A375 (cell line): ENCODE measurements around the gene RPS14. TPM values are rescaled to one million over a fixed set of nuclear protein-coding genes. Genes with fewer than 3 reads are reported as not detected.

ENCODE experiments used
- total RNA-seq: library from RNA; depleted of rRNA; stranded (reverse); fragments of >200 nt; shearing (Covaris generic); gene quantifications from 2 replicates; pipeline ENCODE4 v1.2.3, GENCODE V29; 2014; rRNA removed

Gene RPS14
- 3,988 and 4,239 TPM in 2 replicates for total RNA-seq

DNA sequence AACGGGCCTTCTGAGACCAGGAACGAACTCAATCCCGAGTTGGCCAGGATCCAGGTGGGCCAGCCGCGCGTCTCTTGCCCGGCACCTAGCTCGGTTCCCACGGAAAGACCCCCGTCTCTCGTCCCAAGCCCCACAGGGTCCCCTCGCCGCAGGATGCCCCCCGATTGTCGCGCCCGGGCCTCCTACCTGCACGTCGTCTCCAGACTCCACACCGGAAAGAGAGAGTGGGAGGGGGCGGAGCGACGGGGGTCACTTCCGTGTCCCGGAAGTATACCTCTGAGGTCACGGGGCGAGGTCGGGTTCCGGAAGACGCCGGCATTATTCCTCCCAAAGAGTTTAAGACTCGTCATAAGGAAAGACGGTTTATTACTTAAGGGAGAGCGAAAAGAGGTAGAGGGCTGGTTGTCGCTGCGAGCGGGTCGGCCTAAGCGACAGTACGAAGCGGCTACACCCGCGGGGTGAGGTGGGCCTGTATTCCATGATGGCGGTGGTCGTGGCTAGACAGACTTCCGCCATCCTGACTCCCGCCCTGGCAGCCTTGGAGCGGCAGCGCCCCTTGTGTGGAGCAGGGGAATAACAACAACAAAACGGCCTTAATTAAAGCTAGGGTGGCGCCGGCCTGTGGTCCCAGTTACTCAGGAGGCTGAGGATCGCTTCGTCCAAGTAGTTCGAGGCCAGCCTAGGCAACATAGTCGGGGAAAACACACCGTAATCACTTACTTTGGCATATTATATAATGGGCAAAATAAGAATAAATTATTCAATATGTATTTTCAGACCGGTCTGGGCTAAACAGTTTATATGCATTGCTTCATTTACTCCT lies at the start of gene RPS14:
Gene RPS14, minus strand, starts transcription at position 223 of the 823 bp plus-strand sequence. CDS start 2,006 bp downstream, outside the sequence.

DNA sequence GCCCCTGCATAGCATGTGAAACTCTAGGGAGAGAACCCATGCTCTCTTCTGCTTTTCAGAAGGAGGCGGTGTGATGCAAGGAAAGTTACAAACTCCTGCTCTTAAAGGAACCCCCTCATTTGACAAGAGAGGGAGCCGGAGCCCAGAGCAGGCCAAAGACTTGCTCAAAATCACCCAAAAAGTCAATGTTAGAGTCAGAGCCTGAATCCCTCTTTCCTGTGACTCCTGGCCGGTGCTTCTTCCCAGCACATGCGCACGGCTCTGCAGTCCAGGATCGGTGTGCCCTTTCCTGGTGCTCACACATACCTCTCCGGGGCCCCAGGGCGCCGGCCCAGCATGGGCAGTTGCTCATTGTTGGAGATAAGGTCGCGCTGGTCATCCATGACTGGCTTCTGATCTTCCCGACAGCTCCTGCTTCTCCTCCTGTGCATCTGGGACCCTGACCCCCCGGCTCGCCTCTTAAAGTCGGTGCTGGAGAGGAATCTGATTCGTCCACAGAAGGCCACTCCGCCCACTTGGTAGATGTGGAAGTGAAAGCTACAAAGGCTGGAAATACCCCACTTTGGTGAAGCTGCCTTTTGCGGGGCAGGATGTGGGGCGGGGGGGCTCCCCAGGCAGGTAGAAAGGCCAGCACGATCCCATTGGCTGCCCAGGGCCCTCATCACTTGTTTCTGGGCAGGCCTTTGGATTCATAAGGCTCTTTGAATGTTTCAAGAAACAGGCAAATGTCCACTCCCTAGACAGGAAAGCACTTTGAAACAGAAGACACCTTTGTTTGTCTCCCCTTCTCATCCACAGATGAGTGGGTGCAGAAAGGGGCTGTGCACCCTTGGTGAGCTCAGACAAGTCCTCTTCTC lies 37.0 kb downstream of the RPS14 start, which contains the start of gene CD74:
Gene CD74, minus strand, starts transcription at position 592 of the 857 bp plus-strand sequence. Its CDS starts 161 bp downstream, at position 431.

Other genes starting within 250 kb of the RPS14 start
- gene CAMK2A, start 160.0 kb downstream of the RPS14 start, total RNA-seq = not detected in 2 replicates
- gene ARSI, start 146.8 kb downstream of the RPS14 start, total RNA-seq = 0.26 TPM in 1 of 2 replicates, not detected in the other
- gene TCOF1, start 92.0 kb downstream of the RPS14 start, total RNA-seq = 121 and 127 TPM in 2 replicates
- gene CD74, start 36.8 kb downstream of the RPS14 start, total RNA-seq = 1,665 and 1,791 TPM in 2 replicates
- 14.9 and 28.7 TPM in 2 replicates for gene NDST1, start 58.4 kb upstream of the RPS14 start, total RNA-seq
- gene SYNPO, start 190.9 kb upstream of the RPS14 start, total RNA-seq = 4.1 and 4.7 TPM in 2 replicates
- not detected in 2 replicates for gene MYOZ3, start 211.5 kb upstream of the RPS14 start, total RNA-seq